ENCODE data around the gene MBL2.

The MBL2 gene

DNA sequence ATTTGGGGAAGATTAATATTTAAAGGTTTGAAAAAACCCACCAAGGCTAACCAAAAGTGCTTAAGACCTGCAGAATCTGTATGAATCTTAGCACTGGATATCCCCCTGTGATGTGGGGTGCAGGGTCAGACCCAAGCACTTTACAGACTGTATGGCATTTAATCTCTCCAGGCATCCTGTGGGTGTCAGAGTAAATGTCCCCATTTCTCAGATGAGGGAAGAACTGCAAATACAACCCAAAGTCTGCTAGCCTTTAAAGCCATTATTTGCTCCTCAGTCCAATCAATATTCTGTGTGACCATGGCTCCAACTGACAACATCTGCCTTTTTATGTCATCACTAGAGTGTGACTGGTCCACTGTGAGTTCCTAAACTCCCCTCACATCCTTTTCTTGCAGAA, 10.0 kb upstream of the MBL2 start:
- Histone ChIP-seq H3K36me3 (ENCODE audit: insufficient read depth, low read length) (no peaks in the 10 kb centered on the region), H3K9ac (ENCODE audit: low read depth, low read length) (no peak overlapping the region), H3K4me3 (ENCODE audit: low read length) (no peak overlapping the region)

DNA sequence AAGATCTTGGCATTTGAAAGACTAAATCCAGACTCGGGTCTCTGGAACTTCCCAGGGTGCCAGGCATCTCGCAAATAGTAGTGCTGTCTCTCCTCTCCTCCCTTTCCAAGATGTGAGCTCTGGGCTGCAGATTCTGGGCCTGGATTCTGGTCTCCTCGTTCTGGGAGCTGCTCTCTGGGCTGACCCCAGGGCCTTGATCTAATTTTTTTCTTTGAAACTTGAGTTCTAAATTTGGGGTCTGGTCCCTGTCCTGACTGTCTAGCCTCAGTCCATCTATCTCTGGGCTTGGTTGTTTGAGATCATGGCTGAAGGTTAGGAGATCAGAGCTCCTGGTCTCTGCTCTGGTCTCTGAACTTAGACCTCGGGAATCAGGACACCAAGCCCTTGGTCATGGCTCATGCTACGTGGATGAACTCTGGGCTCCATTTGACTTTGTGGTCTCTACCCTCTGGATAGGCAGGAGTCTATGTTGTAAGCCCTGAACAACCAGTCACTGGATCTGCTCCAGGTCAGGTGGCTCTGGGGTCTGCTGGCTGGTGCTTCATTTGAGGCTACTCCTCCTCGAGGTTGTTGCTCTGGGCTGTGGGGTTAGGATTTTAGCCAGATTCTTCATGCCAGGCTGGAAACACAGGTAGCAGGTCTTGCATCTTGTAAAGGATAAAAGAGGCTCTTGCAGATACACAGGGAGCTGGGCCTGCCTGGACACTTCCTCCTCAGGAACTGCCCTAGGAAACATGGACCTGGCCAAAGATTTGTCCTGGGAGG, 8.0 kb upstream of the MBL2 start:
- no peaks in the 10 kb centered on the region for H3K9me3 ChIP-seq (replicated peaks; ENCODE audit: low read length)
- peaks cover 39% of the 10 kb centered on the region for H3K27me3 ChIP-seq (ENCODE audit: control insufficient read depth, insufficient read depth, low read length)
- no peak overlapping the region for H3K4me2 ChIP-seq (ENCODE audit: low read length)
- no peaks in the 10 kb centered on the region for H3K4me1 ChIP-seq (ENCODE audit: control insufficient read depth, insufficient read depth, low read length)
- no peak overlapping the region for H3K9ac ChIP-seq (ENCODE audit: low read depth, low read length)
- H3K4me3 ChIP-seq (ENCODE audit: low read length), result no peak overlapping the region
- no peaks in the 10 kb centered on the region for H3K36me3 ChIP-seq (ENCODE audit: insufficient read depth, low read length)

More for the DNA sequence above, 10.0 kb upstream of the MBL2 start:
- Histone ChIP-seq H3K9me3 (replicated peaks; ENCODE audit: low read length) (no peaks in the 10 kb centered on the region), H3K27me3 (ENCODE audit: control insufficient read depth, insufficient read depth, low read length) (peaks cover 25% of the 10 kb centered on the region), H3K4me2 (ENCODE audit: low read length) (no peak overlapping the region), H3K4me1 (ENCODE audit: control insufficient read depth, insufficient read depth, low read length) (no peaks in the 10 kb centered on the region)

DNA sequence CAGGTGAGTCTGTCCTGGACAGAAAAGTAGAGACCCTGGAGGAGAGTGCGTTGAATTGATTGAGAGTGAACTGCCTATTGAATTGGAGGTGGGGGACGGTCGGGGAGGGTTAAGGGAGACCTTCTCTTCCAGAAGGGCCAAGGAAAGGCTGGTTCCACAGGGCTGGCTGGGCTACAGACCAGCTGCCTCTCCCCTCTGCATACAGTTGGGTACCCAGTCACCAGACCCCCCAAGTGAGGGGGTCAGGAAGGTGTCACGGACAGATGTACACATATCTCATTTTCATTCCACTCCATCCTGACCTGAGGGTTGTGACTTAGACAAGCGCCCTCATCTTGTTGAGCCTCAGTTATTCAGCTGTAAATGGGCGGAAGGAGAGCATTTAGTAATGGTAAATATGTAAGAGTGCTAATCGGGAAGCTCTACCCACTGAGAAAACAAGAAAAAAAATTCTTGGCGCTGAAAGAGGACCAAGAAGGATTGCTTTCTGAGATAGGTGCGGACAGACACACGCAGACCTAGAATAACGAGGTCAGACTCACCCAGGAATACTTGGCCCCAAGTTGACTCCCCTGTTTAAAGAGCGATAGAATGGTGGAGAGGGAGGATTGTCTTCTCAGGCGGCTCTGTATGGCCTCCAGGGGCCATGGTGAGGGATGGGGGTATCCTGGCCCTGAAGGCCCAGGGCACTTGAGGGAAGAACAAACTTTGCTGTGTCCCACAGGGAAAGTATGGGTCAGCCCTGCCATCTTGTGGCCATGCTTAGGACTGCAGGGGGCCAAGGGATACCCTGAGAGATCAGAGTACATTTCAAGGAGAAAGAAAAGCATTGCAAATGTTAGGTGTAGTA, 7.2 kb upstream of the MBL2 start:
- no peaks in the 10 kb centered on the region for H3K36me3 ChIP-seq (ENCODE audit: insufficient read depth, low read length)
- H3K9me3 ChIP-seq (replicated peaks; ENCODE audit: low read length), result no peaks in the 10 kb centered on the region

DNA sequence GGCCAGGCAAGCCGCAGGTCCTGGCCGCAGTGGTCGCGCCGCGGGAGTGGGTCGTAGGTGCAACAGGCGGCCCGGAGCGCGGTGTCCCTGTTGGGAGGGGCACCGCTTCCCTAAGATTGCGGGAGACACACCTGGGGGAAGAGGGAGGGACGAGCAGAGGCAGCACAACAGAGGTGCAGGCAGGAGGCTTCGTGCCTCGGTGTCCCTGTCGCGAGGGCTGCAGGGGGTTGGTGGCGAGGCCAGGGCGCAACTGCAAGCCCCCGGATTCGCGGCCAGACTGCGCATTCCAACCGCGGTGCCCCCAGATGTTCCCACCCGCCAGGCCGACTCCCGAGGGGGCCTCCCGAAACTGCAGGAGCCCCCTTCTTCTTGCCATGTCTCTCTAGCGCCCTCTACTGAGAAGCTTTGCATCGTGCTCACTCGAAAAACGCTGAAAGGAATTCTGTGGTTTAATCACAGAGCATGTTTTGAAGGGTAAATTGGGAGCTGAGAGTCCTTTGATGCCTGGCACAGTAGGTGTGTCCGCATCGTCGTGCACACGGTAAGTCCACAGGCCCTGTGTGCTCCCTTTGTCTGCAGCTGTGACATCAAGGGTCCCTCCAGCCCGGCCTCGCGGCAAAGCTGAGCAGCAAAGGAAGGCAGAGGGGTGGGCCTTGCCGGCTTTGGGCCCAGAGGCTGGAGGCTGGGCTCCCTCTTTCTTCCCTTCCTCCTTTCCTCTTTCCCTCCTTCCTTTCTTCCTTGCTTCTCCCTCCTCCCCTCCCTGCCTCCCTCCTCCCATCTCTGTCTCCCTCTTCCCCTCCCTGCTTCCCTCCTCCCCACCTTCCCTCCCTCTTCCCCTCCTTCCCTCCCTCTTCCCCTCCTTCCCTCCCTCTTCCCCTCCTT, 6.2 kb upstream of the MBL2 start:
- Histone ChIP-seq H3K4me2 (ENCODE audit: low read length) (peak overlapping the region; percentile 60), H3K27me3 (ENCODE audit: control insufficient read depth, insufficient read depth, low read length) (peaks cover 39% of the 10 kb centered on the region), H3K4me3 (ENCODE audit: low read length) (no peak overlapping the region), H3K4me1 (ENCODE audit: control insufficient read depth, insufficient read depth, low read length) (no peaks in the 10 kb centered on the region), H3K9me3 (replicated peaks; ENCODE audit: low read length) (no peaks in the 10 kb centered on the region), H3K9ac (ENCODE audit: low read depth, low read length) (no peak overlapping the region), H3K36me3 (ENCODE audit: insufficient read depth, low read length) (no peaks in the 10 kb centered on the region)

More for the DNA sequence above, 7.2 kb upstream of the MBL2 start:
- Histone ChIP-seq H3K4me3 (ENCODE audit: low read length) (no peak overlapping the region), H3K9ac (ENCODE audit: low read depth, low read length) (no peak overlapping the region), H3K4me1 (ENCODE audit: control insufficient read depth, insufficient read depth, low read length) (no peaks in the 10 kb centered on the region), H3K4me2 (ENCODE audit: low read length) (no peak overlapping the region), H3K27me3 (ENCODE audit: control insufficient read depth, insufficient read depth, low read length) (peaks cover 39% of the 10 kb centered on the region)

DNA sequence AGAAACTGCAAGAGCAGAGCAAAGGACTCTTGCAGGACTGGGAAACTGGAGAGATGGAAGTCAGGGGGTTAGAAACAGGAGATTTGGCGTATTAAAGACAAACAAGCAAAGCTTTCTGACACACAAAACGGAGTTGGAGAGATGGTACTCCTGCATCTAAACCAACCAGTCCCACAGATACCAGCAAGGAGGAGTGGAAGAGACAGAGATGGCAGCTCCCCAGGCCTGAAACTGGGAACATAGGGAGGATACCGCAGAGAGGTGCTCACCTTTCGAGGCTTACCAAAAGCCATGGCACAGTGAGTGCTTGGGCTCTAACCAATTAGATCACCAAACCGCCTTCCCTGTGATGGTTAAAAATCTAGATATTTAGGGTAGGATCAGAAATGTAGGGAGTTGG, 4.8 kb upstream of the MBL2 start:
- Histone ChIP-seq H3K36me3 (ENCODE audit: insufficient read depth, low read length) (no peaks in the 10 kb centered on the region), H3K9me3 (replicated peaks; ENCODE audit: low read length) (no peaks in the 10 kb centered on the region), H3K9ac (ENCODE audit: low read depth, low read length) (no peak overlapping the region), H3K4me1 (ENCODE audit: control insufficient read depth, insufficient read depth, low read length) (no peaks in the 10 kb centered on the region), H3K4me2 (ENCODE audit: low read length) (no peak overlapping the region), H3K4me3 (ENCODE audit: low read length) (no peak overlapping the region), H3K27me3 (ENCODE audit: control insufficient read depth, insufficient read depth, low read length) (peaks cover 28% of the 10 kb centered on the region)

DNA sequence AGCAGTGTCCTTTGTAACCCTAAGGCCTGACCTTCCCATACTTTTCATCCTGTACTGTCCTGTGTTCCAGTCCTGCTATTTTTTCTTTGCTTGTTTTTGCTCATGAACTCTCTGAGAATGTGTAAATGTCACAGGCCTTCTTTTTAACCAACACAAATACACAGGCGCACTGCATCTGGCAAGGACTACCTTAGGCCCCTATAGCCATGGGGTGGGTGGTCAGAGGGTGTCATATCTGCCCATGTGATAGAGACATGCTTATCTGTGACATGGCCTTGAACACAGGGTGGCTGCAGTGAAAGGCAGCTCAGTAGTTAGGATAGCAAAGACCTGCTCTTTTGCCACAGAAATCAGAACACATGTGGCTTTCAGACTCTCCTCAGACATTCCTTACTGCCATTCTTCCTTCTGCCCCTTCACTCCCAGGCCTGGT, 3.9 kb upstream of the MBL2 start:
- no peaks in the 10 kb centered on the region for H3K9me3 ChIP-seq (replicated peaks; ENCODE audit: low read length)
- no peaks in the 10 kb centered on the region for H3K4me1 ChIP-seq (ENCODE audit: control insufficient read depth, insufficient read depth, low read length)
- H3K4me2 ChIP-seq (ENCODE audit: low read length), result no peak overlapping the region
- no peaks in the 10 kb centered on the region for H3K36me3 ChIP-seq (ENCODE audit: insufficient read depth, low read length)
- no peak overlapping the region for H3K9ac ChIP-seq (ENCODE audit: low read depth, low read length)
- H3K4me3 ChIP-seq (ENCODE audit: low read length), result no peak overlapping the region
- H3K27me3 ChIP-seq (ENCODE audit: control insufficient read depth, insufficient read depth, low read length), result peaks cover 28% of the 10 kb centered on the region

DNA sequence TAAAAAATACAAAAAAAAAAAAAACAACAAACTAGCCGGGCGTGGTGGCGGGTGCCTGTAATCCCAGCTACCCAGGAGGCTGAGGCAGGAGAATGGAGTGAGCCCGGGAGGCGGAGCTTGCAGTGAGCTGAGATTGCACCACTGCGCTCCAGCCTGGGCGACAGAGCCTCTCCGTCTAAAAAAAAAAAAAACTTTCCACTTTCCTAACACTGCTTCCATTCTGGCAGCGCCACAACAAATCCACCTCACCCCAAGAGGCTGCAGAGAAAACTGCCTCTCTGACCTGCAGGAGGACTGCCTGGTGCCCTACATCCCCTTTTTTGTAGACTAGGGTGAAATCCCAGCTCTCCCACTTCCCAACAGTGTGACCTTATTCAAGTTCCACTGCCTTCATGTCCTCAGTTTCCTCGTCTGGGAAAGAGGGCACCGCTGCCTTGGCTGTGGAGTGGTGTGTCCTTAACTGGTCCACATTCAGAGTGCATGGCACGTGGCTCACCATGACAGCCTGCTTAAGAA, 2.6 kb upstream of the MBL2 start:
- no peaks in the 10 kb centered on the region for H3K9me3 ChIP-seq (replicated peaks; ENCODE audit: low read length)
- no peak overlapping the region for H3K4me2 ChIP-seq (ENCODE audit: low read length)
- peaks cover 28% of the 10 kb centered on the region for H3K27me3 ChIP-seq (ENCODE audit: control insufficient read depth, insufficient read depth, low read length)
- no peak overlapping the region for H3K4me3 ChIP-seq (ENCODE audit: low read length)
- H3K4me1 ChIP-seq (ENCODE audit: control insufficient read depth, insufficient read depth, low read length), result no peaks in the 10 kb centered on the region
- H3K9ac ChIP-seq (ENCODE audit: low read depth, low read length), result no peak overlapping the region
- H3K36me3 ChIP-seq (ENCODE audit: insufficient read depth, low read length), result no peaks in the 10 kb centered on the region

DNA sequence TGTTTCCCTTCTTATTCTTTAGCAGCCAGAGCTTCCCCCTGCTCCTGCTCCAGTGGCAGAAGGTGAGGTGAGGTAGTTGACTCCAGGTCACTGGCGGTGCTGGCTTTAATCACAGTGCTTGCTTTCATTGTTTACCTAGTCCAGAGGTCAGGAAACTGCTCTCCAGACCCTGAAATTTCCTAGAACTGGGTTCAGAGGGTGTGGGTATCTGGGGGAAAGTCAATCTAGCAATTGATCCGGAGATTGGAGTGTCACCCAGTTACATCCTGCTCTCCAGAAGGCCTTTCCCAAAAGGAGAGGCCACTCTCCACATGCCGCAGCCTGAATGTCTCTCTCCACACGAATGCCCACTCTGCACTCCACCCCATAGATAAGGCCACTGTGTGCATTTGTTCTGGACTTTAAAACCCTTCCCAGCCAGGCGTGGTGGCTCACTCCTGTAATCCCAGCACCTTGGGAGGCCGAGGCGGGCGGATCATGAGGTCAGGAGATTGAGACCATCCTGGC, 2.1 kb upstream of the MBL2 start:
- Histone ChIP-seq H3K27me3 (ENCODE audit: control insufficient read depth, insufficient read depth, low read length) (peaks cover 28% of the 10 kb centered on the region), H3K4me2 (ENCODE audit: low read length) (no peak overlapping the region), H3K9me3 (replicated peaks; ENCODE audit: low read length) (no peaks in the 10 kb centered on the region), H3K36me3 (ENCODE audit: insufficient read depth, low read length) (no peaks in the 10 kb centered on the region), H3K9ac (ENCODE audit: low read depth, low read length) (no peak overlapping the region), H3K4me1 (ENCODE audit: control insufficient read depth, insufficient read depth, low read length) (no peaks in the 10 kb centered on the region), H3K4me3 (ENCODE audit: low read length) (no peak overlapping the region)

DNA sequence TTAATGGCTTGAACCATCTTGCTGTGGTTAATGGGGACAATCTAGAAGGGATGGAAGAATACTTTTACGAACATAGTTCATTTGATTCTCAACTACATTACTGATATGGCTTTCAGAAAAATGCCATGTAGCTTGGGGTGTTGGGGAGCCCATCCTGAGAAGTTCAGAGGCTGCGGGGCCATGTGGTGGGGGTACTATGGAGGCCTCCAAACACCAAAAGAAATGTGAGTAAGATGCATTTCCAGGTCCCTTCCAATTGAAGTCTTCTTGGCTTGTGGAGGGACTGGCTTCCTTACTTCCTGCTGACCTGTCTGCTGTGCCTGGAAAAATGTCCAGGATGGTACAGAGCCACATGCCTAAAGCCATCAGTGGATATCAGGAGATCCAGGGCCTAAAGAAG, 1.6 kb upstream of the MBL2 start:
- H3K4me3 ChIP-seq (ENCODE audit: low read length), result no peak overlapping the region
- H3K27me3 ChIP-seq (ENCODE audit: control insufficient read depth, insufficient read depth, low read length), result peaks cover 28% of the 10 kb centered on the region
- no peak overlapping the region for H3K4me2 ChIP-seq (ENCODE audit: low read length)
- no peaks in the 10 kb centered on the region for H3K4me1 ChIP-seq (ENCODE audit: control insufficient read depth, insufficient read depth, low read length)
- H3K9ac ChIP-seq (ENCODE audit: low read depth, low read length), result no peak overlapping the region
- H3K9me3 ChIP-seq (replicated peaks; ENCODE audit: low read length), result no peaks in the 10 kb centered on the region
- H3K36me3 ChIP-seq (ENCODE audit: insufficient read depth, low read length), result no peaks in the 10 kb centered on the region

DNA sequence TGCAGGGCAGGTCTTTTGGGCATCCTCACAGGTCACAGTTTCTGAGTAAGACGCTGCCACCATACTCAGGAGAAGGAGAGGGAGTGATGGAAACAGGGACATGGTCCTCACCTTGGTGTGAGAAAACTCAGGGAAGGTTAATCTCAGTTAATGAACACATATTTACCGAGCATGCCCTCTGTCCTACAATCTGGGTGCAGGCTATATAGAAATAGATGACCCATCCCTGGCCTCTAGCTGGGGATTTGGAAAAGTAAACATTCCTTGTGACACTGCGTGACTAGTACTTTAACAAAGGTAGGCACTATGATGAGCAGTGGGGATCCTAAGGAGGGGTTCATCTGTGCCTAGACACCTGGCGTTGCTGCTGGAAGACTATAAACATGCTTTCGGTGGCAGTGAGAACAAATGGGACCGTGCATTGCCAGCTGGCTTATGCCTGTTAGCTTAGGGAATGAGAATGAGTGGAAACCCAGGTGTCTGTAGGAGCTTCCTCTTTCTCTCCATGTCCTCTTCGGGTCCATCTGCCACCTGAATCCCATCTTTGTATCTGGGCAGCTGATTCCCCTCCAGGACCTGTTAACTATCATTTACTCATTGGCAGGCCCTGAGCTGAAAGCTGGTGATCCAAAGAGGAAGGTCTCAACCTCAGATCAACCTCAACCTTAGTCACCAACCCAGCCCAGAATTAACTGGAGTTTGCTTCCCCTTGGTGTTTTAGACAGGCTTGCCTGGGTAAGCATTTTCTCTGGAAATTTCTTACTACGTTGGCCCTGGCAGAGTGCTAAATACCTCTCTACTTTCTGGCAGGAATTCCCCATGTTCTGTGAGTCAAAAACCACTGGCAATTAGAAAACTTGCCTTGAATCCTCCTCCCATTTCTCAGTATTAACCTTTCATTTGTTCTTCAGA, 794 bp downstream of the MBL2 start:
- Histone ChIP-seq H3K4me1 (ENCODE audit: control insufficient read depth, insufficient read depth, low read length) (no peaks in the 10 kb centered on the region), H3K4me2 (ENCODE audit: low read length) (no peak overlapping the region), H3K27me3 (ENCODE audit: control insufficient read depth, insufficient read depth, low read length) (peaks cover 7% of the 10 kb centered on the region), H3K4me3 (ENCODE audit: low read length) (no peak overlapping the region), H3K36me3 (ENCODE audit: insufficient read depth, low read length) (no peaks in the 10 kb centered on the region), H3K9ac (ENCODE audit: low read depth, low read length) (no peak overlapping the region), H3K9me3 (replicated peaks; ENCODE audit: low read length) (no peaks in the 10 kb centered on the region)
